ENCODE results near the gene PACS2.

GRCh38 chr14:105398044-105398725, 83.6 kb downstream of the PACS2 start, which contains the start of gene TEX22:
- TF ChIP-seq MAX (IDR thresholded peaks at IDR 0.05; ENCODE audit: low read depth, low read length) (peak; percentile 70), POLR2A (IDR thresholded peaks at IDR 0.05; ENCODE audit: extremely low read depth, insufficient read length) (peak; percentile 70)
